ENCODE data around the gene ASXL1. TPM values are rescaled to one million over a fixed set of nuclear protein-coding genes. Genes with fewer than 3 reads are reported as not detected.

ASXL1 gene
- total RNA-seq, 1 experiment from 2014 or later, result 52.2 TPM

DNA sequence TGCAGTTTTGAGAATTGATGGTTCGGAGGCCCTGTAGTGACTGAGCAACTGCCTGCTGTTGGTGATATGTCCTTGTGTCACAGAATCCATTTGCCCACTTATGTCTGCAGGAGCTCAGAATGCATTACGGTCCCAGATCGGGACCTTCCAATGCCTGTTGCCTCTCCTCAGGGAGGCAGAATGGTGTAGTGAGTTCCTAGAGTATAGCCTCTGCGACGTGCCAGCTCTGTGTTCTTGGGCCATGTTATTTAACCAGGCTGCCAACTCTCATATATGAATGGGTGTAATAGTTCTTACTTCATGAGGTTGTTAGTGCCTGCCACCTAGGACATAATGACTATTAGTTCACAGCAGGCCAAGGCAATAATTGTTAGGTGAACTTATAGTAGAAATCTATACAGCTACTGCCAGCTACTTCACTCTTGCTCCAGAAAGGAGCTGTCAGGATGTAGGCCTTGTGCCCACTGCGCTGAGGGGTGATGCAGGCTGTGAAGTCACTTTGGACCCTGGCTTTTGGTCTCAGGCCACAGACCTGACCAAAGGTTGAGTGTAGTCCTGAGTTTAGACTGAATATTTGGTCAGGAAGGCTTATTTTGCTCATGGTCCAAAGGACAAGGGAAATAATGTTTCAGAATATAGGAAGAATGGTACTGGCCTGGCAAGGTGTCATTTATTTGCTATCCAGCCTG lies 82.1 kb downstream of the ASXL1 start:
- no peak for DNase-seq (ENCODE audit: low read depth, low spot score)

More for the DNA sequence above, 82.1 kb downstream of the ASXL1 start:
- intact Hi-C loops (cut with micrococcal nuclease), result no loop called here
- Histone ChIP-seq H3K9me2 (ENCODE audit: insufficient read depth) (no peaks in the 10 kb centered on the region), H3K27me3 (ENCODE audit: insufficient read depth, low read length) (no peaks in the 10 kb centered on the region), H2AFZ (ENCODE audit: low read depth, low read length, poor library complexity, severe bottlenecking) (no peak overlapping the region), H3K4me2 (ENCODE audit: low read length) (no peak overlapping the region), H3K36me3 (ENCODE audit: control insufficient read depth in 1 of 2, insufficient read depth in 2 of 2, low read length in 2 of 2) (peaks cover 21% of the 10 kb centered on the region in 2 experiments; a peak in 3 of 4 replicates), H3K4me3 (replicated peaks in 1 of 2; ENCODE audit: low read depth in 1 of 2, low read length in 2 of 2) (no peak overlapping the region), H3K9ac (ENCODE audit: low read length) (no peak overlapping the region), H3K4me1 (ENCODE audit: control insufficient read depth in 1 of 2, insufficient read depth in 2 of 2, low read length in 2 of 2) (no peaks in the 10 kb centered on the region), H3K79me2 (ENCODE audit: insufficient read depth, low read length) (no peaks in the 10 kb centered on the region), H4K20me1 (ENCODE audit: insufficient read depth) (no peaks in the 10 kb centered on the region), H3K27ac (ENCODE audit: low read depth, low read length) (no peak overlapping the region), H3K9me3 (ENCODE audit: control insufficient read depth in 1 of 2, insufficient read depth in 1 of 2, low read depth in 1 of 2, low read length in 2 of 2) (no peaks in the 10 kb centered on the region)
- ChIA-PET RAD21 (ENCODE audit: low non-redundant PET in 1 of 2, low total read pairs in 2 of 2, uncharacterized antibody in 2 of 2, unreplicated experiment in 2 of 2) (no interaction called here), CTCF (no interaction called here), POLR2A (no interaction called here)
- no peak for ATAC-seq
- no TSS peak for BruUV-seq (replicated peaks)
- TF ChIP-seq RAD21 (IDR thresholded peaks at IDR 0.05; ENCODE audit: low read depth) (no peak), SIN3A (IDR thresholded peaks at IDR 0.05; ENCODE audit: low read depth) (no peak), ZNF274 (IDR thresholded peaks at IDR 0.05; ENCODE audit: low read depth, low read length) (no peak), SP1 (IDR thresholded peaks at IDR 0.05; ENCODE audit: low read depth) (no peak), ZFX (IDR thresholded peaks at IDR 0.05) (no peak), POLR2AphosphoS5 (IDR thresholded peaks at IDR 0.05; ENCODE audit: low read depth, low read length) (no peak), POLR2A (IDR thresholded peaks at IDR 0.05; ENCODE audit: borderline replicate concordance, extremely low read depth, insufficient read depth, insufficient read length) (no peak), TCF7L2 (IDR thresholded peaks at IDR 0.05; ENCODE audit: borderline replicate concordance, extremely low read depth, insufficient read depth, insufficient read length) (no peak), ELF1 (IDR thresholded peaks at IDR 0.05; ENCODE audit: borderline replicate concordance, low read depth) (no peak), YY1 (IDR thresholded peaks at IDR 0.05; ENCODE audit: extremely low read depth, insufficient replicate concordance, low read depth, low read length) (no peak), SRF (IDR thresholded peaks at IDR 0.05; ENCODE audit: low read depth) (no peak), CEBPB (IDR thresholded peaks at IDR 0.05; ENCODE audit: low read depth) (no peak), EZH2 (IDR thresholded peaks at IDR 0.05) (no peak)
- TF ChIP-seq, protein P1, sequence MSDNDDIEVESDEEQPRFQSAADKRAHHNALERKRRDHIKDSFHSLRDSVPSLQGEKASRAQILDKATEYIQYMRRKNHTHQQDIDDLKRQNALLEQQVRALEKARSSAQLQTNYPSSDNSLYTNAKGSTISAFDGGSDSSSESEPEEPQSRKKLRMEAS (IDR thresholded peaks at IDR 0.05), result no peak
- TF ChIP-seq, protein P2, sequence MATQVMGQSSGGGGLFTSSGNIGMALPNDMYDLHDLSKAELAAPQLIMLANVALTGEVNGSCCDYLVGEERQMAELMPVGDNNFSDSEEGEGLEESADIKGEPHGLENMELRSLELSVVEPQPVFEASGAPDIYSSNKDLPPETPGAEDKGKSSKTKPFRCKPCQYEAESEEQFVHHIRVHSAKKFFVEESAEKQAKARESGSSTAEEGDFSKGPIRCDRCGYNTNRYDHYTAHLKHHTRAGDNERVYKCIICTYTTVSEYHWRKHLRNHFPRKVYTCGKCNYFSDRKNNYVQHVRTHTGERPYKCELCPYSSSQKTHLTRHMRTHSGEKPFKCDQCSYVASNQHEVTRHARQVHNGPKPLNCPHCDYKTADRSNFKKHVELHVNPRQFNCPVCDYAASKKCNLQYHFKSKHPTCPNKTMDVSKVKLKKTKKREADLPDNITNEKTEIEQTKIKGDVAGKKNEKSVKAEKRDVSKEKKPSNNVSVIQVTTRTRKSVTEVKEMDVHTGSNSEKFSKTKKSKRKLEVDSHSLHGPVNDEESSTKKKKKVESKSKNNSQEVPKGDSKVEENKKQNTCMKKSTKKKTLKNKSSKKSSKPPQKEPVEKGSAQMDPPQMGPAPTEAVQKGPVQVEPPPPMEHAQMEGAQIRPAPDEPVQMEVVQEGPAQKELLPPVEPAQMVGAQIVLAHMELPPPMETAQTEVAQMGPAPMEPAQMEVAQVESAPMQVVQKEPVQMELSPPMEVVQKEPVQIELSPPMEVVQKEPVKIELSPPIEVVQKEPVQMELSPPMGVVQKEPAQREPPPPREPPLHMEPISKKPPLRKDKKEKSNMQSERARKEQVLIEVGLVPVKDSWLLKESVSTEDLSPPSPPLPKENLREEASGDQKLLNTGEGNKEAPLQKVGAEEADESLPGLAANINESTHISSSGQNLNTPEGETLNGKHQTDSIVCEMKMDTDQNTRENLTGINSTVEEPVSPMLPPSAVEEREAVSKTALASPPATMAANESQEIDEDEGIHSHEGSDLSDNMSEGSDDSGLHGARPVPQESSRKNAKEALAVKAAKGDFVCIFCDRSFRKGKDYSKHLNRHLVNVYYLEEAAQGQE (IDR thresholded peaks at IDR 0.05; ENCODE audit: low read depth), result no peak
